SK-N-SH (cell line): ENCODE results near the gene MPIG6B. TPM values are rescaled to one million over a fixed set of nuclear protein-coding genes. Genes with fewer than 3 reads are reported as not detected.

Experiments used
- CHD2 ChIP-seq: fragments of 150-350 bp; IDR thresholded peaks from 2 replicates; pipeline ENCODE4 v1.6.1; 2018; ENCODE audit warnings: low read length; ENCODE audit not compliant: partially characterized antibody
- CTCF ChIP-seq: fragments of 200-600 bp; sonication (generic); IDR thresholded peaks from 2 replicates; pipeline ENCODE4 v1.6.1; 2017; ENCODE audit warnings: antibody characterized with exemption, mild to moderate bottlenecking, moderate library complexity
- ELF1 ChIP-seq: IDR thresholded peaks from 2 replicates; pipeline ENCODE4 v1.4.0; 2012
- EZH2phosphoT487 ChIP-seq: fragments of 200-600 bp; sonication (generic); IDR thresholded peaks from 2 replicates; pipeline ENCODE4 v1.6.1; 2017; ENCODE audit warnings: low read depth, mixed run types, mild to moderate bottlenecking, antibody characterized with exemption, moderate library complexity, borderline replicate concordance
- FOSL2 ChIP-seq: IDR thresholded peaks from 2 replicates; pipeline ENCODE4 v1.4.0; 2012; ENCODE audit warnings: low read depth, mild to moderate bottlenecking, moderate library complexity, borderline replicate concordance
- GABPA ChIP-seq: IDR thresholded peaks from 2 replicates; pipeline ENCODE4 v1.4.0; 2012; ENCODE audit warnings: low read depth, mild to moderate bottlenecking
- GATA2 ChIP-seq: sonication (generic); formaldehyde crosslinking; IDR thresholded peaks from 2 replicates; pipeline ENCODE4 v1.5.0; 2020; ENCODE audit warnings: mild to moderate bottlenecking, missing genetic modification reagents
- IRF3 ChIP-seq: fragments of 150-350 bp; IDR thresholded peaks from 2 replicates; pipeline ENCODE4 v1.6.1; 2016; ENCODE audit warnings: mild to moderate bottlenecking, low read depth, low read length
- JUND ChIP-seq: IDR thresholded peaks from 2 replicates; pipeline ENCODE4 v1.4.0; 2012
- MAX ChIP-seq: IDR thresholded peaks from 2 replicates; pipeline ENCODE4 v1.4.0; 2012; ENCODE audit warnings: low read depth
- MEF2A ChIP-seq: IDR thresholded peaks from 2 replicates; pipeline ENCODE4 v1.4.0; 2012; ENCODE audit warnings: low read depth, borderline replicate concordance
- MXI1 ChIP-seq: IDR thresholded peaks from 2 replicates; pipeline ENCODE4 v1.6.1; 2012; ENCODE audit warnings: mild to moderate bottlenecking, low read depth, low read length, improper control_type of control experiment
- NFIC ChIP-seq: IDR thresholded peaks from 2 replicates; pipeline ENCODE4 v1.4.0; 2012; ENCODE audit warnings: borderline replicate concordance
- NRF1 ChIP-seq: IDR thresholded peaks from 2 replicates; pipeline ENCODE4 v1.6.1; 2012; ENCODE audit warnings: low read depth, mild to moderate bottlenecking, low read length
- PBX3 ChIP-seq: IDR thresholded peaks from 2 replicates; pipeline ENCODE4; 2012
- POLR2AphosphoS5 ChIP-seq: IDR thresholded peaks from 2 replicates; pipeline ENCODE4 v1.6.1; 2012; ENCODE audit warnings: low read depth, low read length
- RCOR1 ChIP-seq: fragments of 150-350 bp; IDR thresholded peaks from 2 replicates; pipeline ENCODE4 v1.6.1; 2017; ENCODE audit warnings: antibody characterized with exemption, low read length
- REST ChIP-seq: IDR thresholded peaks from 2 replicates; pipeline ENCODE4 v1.6.1; 2012; ENCODE audit warnings: mild to moderate bottlenecking, low read depth, low read length, moderate library complexity
- RXRA ChIP-seq: IDR thresholded peaks from 2 replicates; pipeline ENCODE4 v1.4.0; 2012; ENCODE audit warnings: low read depth, mild to moderate bottlenecking, borderline replicate concordance
- SIN3A ChIP-seq: IDR thresholded peaks from 2 replicates; pipeline ENCODE4 v1.6.1; 2012; ENCODE audit warnings: low read depth, mild to moderate bottlenecking, low read length, moderate library complexity, borderline replicate concordance
- SMC3 ChIP-seq: IDR thresholded peaks from 2 replicates; pipeline ENCODE4 v1.6.1; 2012; ENCODE audit warnings: low read depth, low read length, improper control_type of control experiment
- TCF12 ChIP-seq: IDR thresholded peaks from 2 replicates; pipeline ENCODE4 v1.4.0; 2012
- TEAD4 ChIP-seq: IDR thresholded peaks from 2 replicates; pipeline ENCODE4 v1.4.0; 2012; ENCODE audit warnings: mild to moderate bottlenecking, borderline replicate concordance; ENCODE audit not compliant: insufficient read depth
- USF2 ChIP-seq: fragments of 150-350 bp; IDR thresholded peaks from 2 replicates; pipeline ENCODE4 v1.6.1; 2017; ENCODE audit warnings: antibody characterized with exemption, low read length, low read depth, borderline replicate concordance
- YY1 ChIP-seq: IDR thresholded peaks from 2 replicates; pipeline ENCODE4 v1.4.0; 2012; ENCODE audit warnings: low read depth, mild to moderate bottlenecking
- polyA plus RNA-seq, 3 experiments: library from polyadenylated mRNA; depleted of rRNA; stranded (reverse); fragments of >200 nt; gene quantifications; 2 replicates each; pipeline ENCODE4 v1.2.3, GENCODE V29; 2012

Gene MPIG6B
- polyA plus RNA-seq, 1 of the 3 experiments (the other 2 are of a cell fraction) = not detected

- TF ChIP-seq REST = 0 out of 2 replicates have a peak, but pooled peaks have one; percentile 40
- TF ChIP-seq IRF3 = peak; percentile 63
- no peak for TF ChIP-seq SMC3
- TF ChIP-seq RCOR1 = no peak
- TF ChIP-seq CHD2 = peak; percentile 98
- TF ChIP-seq GATA2 (CRISPR knock-in tag) = no peak
- TF ChIP-seq GABPA = no peak; the same call in 1 of the 2 replicates
- peak; percentile 78 for TF ChIP-seq NRF1
- TF ChIP-seq MXI1 = peak; percentile 98
- TF ChIP-seq MEF2A = no peak
- 0 out of 2 replicates have a peak, but pooled peaks have one; percentile 11 for TF ChIP-seq TEAD4
- TF ChIP-seq MAX = peak; percentile 94
- TF ChIP-seq RXRA = no peak
- TF ChIP-seq JUND = no peak
- no peak for TF ChIP-seq EZH2phosphoT487
- TF ChIP-seq NFIC = no peak
- TF ChIP-seq FOSL2 = no peak
- 0 out of 2 replicates have a peak, but pooled peaks have one; percentile 34 for TF ChIP-seq SIN3A
- no peak for TF ChIP-seq CTCF
- TF ChIP-seq ELF1 = peak; percentile 28; the same call in 1 of the 2 replicates
- TF ChIP-seq USF2 = no peak
- TF ChIP-seq YY1 = no peak
- peak; percentile 73 for TF ChIP-seq POLR2AphosphoS5
- peak; percentile 1; the same call in 1 of the 2 replicates for TF ChIP-seq TCF12
- TF ChIP-seq PBX3 = peak; percentile 62
Measured at GRCh38 chr6:31739639-31740396, 16.6 kb downstream of the MPIG6B start, which contains the start of gene MSH5 (continued).
